PFSK-1 (cell line): ENCODE measurements around the gene HTR1B.

ENCODE experiments used
- FOXP2 ChIP-seq: optimal IDR thresholded peaks from 2 replicates; pipeline ENCODE3; 2011; ENCODE audit warnings: borderline replicate concordance, control low read depth, inconsistent platforms; ENCODE audit not compliant: insufficient read depth; ENCODE audit errors: extremely low read length, extremely low read depth
- POLR2AphosphoS5 ChIP-seq: IDR thresholded peaks from 2 replicates; pipeline ENCODE4 v1.6.1; 2012; ENCODE audit warnings: low read depth, mild to moderate bottlenecking, control low read depth, low read length, moderate library complexity
- SIN3A ChIP-seq: IDR thresholded peaks from 2 replicates; pipeline ENCODE4 v1.6.1; 2012; ENCODE audit warnings: mild to moderate bottlenecking, low read length, moderate library complexity, borderline replicate concordance; ENCODE audit not compliant: insufficient read depth
- TAF1 ChIP-seq: IDR thresholded peaks from 2 replicates; pipeline ENCODE4 v1.6.1; 2012; ENCODE audit warnings: low read length, control low read depth, borderline replicate concordance; ENCODE audit not compliant: insufficient read depth
- TF ChIP-seq, protein P1 (sequence below), 2 experiments: IDR thresholded peaks; 2 replicates each; pipeline versions ENCODE4 v1.6.1 to v1.8.0; 2011 to 2012; ENCODE audit warnings: low read depth in 2 of 2, low read length in 2 of 2, control low read depth in 1 of 2, inconsistent platforms in 1 of 2, mild to moderate bottlenecking in 1 of 2, moderate library complexity in 1 of 2; ENCODE audit not compliant: insufficient read depth in 1 of 2

The HTR1B gene

DNA sequence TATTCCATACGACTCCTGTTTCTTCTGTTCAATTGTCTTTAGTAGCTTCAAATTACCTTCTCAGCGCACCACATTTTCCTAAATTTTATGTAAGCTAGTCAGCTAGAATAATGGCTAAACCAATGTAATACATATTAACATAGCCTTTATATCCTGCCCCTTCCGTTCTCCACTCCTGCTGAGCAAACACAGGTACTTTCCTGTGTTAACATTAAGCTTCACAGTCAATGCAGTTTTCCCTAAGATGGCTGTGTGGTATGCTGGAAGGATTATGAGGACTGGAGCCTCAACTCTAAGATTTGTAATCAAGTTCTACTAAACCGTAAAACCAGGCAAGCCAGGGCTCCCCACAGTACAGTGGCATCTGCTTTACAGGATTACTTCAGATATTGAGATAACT is 29.4 kb downstream of the HTR1B start:
- TF ChIP-seq FOXP2 = no peak
- no peak for TF ChIP-seq SIN3A
- TF ChIP-seq POLR2AphosphoS5 = no peak

DNA sequence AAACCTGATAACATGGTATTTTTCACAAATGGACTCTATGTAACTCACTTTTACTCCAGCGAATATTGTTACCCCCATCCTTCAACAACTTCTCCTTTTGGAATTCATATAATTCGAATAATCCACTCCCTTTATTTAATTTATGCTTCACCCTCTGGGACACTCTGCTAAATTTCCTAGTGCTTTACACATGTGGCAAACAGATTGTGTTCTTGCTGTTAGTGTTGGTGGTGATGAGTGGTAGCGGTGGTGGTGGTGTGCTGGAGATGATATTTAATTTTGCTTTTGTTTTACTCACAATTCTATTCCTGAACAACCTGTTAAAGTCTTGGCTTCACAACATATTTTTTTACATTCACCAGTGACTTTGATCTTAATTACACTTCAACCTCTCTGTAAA is 32.8 kb downstream of the HTR1B start:
- TF ChIP-seq SIN3A = no peak
- TF ChIP-seq FOXP2 = no peak
- TF ChIP-seq, protein P1, sequence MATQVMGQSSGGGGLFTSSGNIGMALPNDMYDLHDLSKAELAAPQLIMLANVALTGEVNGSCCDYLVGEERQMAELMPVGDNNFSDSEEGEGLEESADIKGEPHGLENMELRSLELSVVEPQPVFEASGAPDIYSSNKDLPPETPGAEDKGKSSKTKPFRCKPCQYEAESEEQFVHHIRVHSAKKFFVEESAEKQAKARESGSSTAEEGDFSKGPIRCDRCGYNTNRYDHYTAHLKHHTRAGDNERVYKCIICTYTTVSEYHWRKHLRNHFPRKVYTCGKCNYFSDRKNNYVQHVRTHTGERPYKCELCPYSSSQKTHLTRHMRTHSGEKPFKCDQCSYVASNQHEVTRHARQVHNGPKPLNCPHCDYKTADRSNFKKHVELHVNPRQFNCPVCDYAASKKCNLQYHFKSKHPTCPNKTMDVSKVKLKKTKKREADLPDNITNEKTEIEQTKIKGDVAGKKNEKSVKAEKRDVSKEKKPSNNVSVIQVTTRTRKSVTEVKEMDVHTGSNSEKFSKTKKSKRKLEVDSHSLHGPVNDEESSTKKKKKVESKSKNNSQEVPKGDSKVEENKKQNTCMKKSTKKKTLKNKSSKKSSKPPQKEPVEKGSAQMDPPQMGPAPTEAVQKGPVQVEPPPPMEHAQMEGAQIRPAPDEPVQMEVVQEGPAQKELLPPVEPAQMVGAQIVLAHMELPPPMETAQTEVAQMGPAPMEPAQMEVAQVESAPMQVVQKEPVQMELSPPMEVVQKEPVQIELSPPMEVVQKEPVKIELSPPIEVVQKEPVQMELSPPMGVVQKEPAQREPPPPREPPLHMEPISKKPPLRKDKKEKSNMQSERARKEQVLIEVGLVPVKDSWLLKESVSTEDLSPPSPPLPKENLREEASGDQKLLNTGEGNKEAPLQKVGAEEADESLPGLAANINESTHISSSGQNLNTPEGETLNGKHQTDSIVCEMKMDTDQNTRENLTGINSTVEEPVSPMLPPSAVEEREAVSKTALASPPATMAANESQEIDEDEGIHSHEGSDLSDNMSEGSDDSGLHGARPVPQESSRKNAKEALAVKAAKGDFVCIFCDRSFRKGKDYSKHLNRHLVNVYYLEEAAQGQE (IDR thresholded peaks at IDR 0.05; ENCODE audit: insufficient read depth in 1 of 2, low read depth in 2 of 2, low read length in 2 of 2) = no peak
- no peak for TF ChIP-seq POLR2AphosphoS5
- no peak for TF ChIP-seq TAF1

DNA sequence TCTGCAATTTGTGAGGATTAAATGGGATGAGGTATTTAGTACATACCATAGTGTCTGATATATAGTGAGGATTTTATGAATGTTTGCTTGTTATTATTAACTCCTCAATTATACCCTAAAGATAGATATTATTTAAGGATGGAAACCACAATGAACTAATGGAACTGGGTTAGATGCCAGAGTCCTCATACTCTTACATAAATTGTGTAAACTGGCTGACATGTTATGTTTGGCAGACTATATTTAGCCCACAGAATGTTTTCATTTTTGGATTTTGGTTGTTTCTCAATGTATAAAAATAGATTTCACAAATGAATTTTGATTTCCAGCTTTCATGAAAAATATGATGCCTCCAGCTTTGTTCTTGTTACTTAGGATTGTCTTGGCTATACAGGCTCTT is 37.6 kb downstream of the HTR1B start:
- TF ChIP-seq SIN3A (no peak), TAF1 (no peak)

DNA sequence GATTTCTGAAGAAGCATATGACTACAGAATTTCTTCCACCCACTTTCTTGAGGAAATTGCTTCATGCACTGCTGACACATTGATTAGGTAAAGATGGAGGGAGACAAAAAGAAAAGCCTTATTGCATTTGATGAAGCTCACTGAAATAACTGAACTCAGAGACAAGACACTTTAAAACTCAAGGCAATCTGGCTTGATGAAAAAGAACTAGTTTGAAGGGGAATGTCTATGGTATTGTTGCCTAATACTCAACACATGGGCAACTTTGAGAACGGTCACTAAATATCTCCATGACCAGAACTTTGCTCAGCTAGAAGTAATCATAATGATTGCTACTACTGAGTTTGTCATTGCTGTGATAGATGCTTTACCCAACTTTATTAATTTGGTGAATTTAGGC is 38.1 kb downstream of the HTR1B start:
- TF ChIP-seq, protein P1 (IDR thresholded peaks at IDR 0.05; ENCODE audit: insufficient read depth in 1 of 2, low read depth in 2 of 2, low read length in 2 of 2) = no peak
- no peak for TF ChIP-seq TAF1

DNA sequence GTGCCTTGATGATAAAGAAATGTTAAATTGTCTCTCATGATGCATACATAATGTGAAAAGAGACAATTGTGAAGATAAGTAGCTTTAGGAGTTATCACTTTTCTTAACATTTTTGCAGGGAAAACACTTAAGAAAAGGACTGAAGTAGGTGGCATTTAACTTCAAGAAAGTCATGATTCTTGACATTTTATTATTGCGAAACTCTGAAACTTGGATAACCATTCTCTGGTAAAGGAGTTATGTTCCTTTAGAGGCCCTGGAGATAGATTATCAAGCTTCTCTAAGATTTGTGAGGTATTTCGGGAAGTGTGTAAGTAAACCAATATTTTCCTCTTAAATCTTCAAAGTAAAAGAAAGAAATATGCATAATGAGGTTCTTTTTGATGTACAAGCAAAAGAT is 38.5 kb downstream of the HTR1B start:
- no peak for TF ChIP-seq POLR2AphosphoS5
- TF ChIP-seq, protein P1 (IDR thresholded peaks at IDR 0.05; ENCODE audit: insufficient read depth in 1 of 2, low read depth in 2 of 2, low read length in 2 of 2) = no peak
- TF ChIP-seq FOXP2 = no peak
- no peak for TF ChIP-seq TAF1
- TF ChIP-seq SIN3A = no peak

- TF ChIP-seq FOXP2 = no peak
- no peak for TF ChIP-seq SIN3A
- TF ChIP-seq, protein P1 (IDR thresholded peaks at IDR 0.05; ENCODE audit: insufficient read depth in 1 of 2, low read depth in 2 of 2, low read length in 2 of 2) = no peak
- TF ChIP-seq TAF1 = no peak
- no peak for TF ChIP-seq POLR2AphosphoS5
These were observed 46.5 kb downstream of the HTR1B start for GRCh38 chr6:77416839-77417238.
